Gastroesophageal sphincter (tissue), 4 donors: Measurements from ENCODE around the gene CSRP1. TPM values are rescaled to one million over a fixed set of nuclear protein-coding genes. Genes with fewer than 3 reads are reported as not detected.
A peak's percentile ranks its signal among the peaks of the same experiment; 100 is the strongest.

Experiments used
- ATAC-seq: fragments of 150-250 bp; one replicate; pipeline ENCODE4 v1.9.1; 2016; ENCODE audit warnings: mild to moderate bottlenecking, moderate library complexity
- H3K27ac ChIP-seq, 4 donors: fragments of 200-600 bp; sonication (generic) in 3 of 4; 1 replicate in 3 of 4; 2 replicates in 1 of 4; pipeline ENCODE4 v1.5.1; 2016 to 2019
- H3K27me3 ChIP-seq: fragments of 200-600 bp; sonication (generic); one replicate; pipeline ENCODE4 v1.5.1; 2019
- H3K36me3 ChIP-seq, 2 donors: fragments of 200-600 bp; sonication (generic); one replicate each; pipeline ENCODE4 v1.5.1; 2019; ENCODE audit warnings: control low read depth in 1 of 2
- H3K4me1 ChIP-seq, 3 donors: fragments of 200-600 bp; sonication (generic); 1 replicate in 2 of 3; 2 replicates in 1 of 3; pipeline ENCODE4 v1.5.1; 2016 to 2019; ENCODE audit warnings: control low read depth in 2 of 3
- H3K4me3 ChIP-seq, 2 donors: fragments of 200-600 bp; sonication (generic); one replicate each; pipeline ENCODE4 v1.5.1; 2019; ENCODE audit warnings: mild to moderate bottlenecking in 1 of 2, moderate library complexity in 1 of 2
- H3K9me3 ChIP-seq, 3 donors: fragments of 200-600 bp; sonication (generic); one replicate each; pipeline ENCODE4 v1.5.1; 2017 to 2019; ENCODE audit warnings: control low read depth in 2 of 3
- CTCF ChIP-seq, 4 experiments: fragments of 200-600 bp in 2 of 4; fragments of 450-650 bp in 2 of 4; sonication (generic) in 1 of 4; IDR thresholded peaks; one replicate each; pipeline ENCODE4 v1.5.1; 2017 to 2019; ENCODE audit warnings: antibody characterized with exemption in 4 of 4, mild to moderate bottlenecking in 2 of 4, moderate library complexity in 2 of 4
- EP300 ChIP-seq: sonication (generic); formaldehyde crosslinking; IDR thresholded peaks from one replicate; pipeline ENCODE4 v1.6.1; 2017; ENCODE audit warnings: antibody characterized with exemption, mild to moderate bottlenecking
- POLR2A ChIP-seq, 2 donors: fragments of 450-650 bp; IDR thresholded peaks; one replicate each; pipeline ENCODE4 v1.6.1; 2017; ENCODE audit warnings: antibody characterized with exemption in 2 of 2, mild to moderate bottlenecking in 2 of 2, moderate library complexity in 1 of 2
- POLR2AphosphoS5 ChIP-seq: sonication (generic); formaldehyde crosslinking; IDR thresholded peaks from one replicate; pipeline ENCODE4 v1.6.1; 2017; ENCODE audit warnings: antibody characterized with exemption
- WGBS, 2 donors: methylation state at CpG; one replicate each; pipeline ENCODE4 v1.1.5; 2018; ENCODE audit warnings: low coverage in 1 of 2; 5-methylcytosine and 5-hydroxymethylcytosine counted together
- total RNA-seq, 4 donors: library from RNA; depleted of rRNA; stranded (reverse); fragments of >200 nt; gene quantifications; one replicate each; pipeline ENCODE4 v1.1.0, GENCODE V29; 2016

Gene CSRP1
- total RNA-seq, 4 donors from 2014 or later = 4,484 to 9,179 (median 5,319) TPM

GRCh38 chr1:201513498-201514243, 6.7 kb upstream of the CSRP1 start:
- Histone ChIP-seq H3K27ac (peak overlapping the region in 2 of 4 donors; percentile 97), H3K36me3 (peaks cover 0 to 5% of the 10 kb centered on the region in 2 donors), H3K9me3 (no peaks in the 10 kb centered on the region), H3K4me3 (no peak overlapping the region), H3K4me1 (peaks cover 4 to 39% (median 12%) of the 10 kb centered on the region in 3 donors), H3K27me3 (no peaks in the 10 kb centered on the region)
- TF ChIP-seq POLR2AphosphoS5 (no peak), EP300 (no peak), CTCF (IDR thresholded peaks at IDR 0.05) (no peak), POLR2A (IDR thresholded peaks at IDR 0.05) (no peak)
- ATAC-seq = no peak
- 96 to 100% methylated on average over 2 to 6 of the region's 6 CpGs for WGBS, 2 donors

GRCh38 chr1:201511941-201512539, 5.1 kb upstream of the CSRP1 start:
- no peaks in the 10 kb centered on the region for H3K27me3 ChIP-seq
- H3K9me3 ChIP-seq = no peaks in the 10 kb centered on the region
- peak overlapping the region; percentile 37 to 97 (median 84) for H3K27ac ChIP-seq
- no peak overlapping the region for H3K4me3 ChIP-seq
- ATAC-seq = peak; percentile 54
- H3K4me1 ChIP-seq = peaks cover 10 to 56% (median 24%) of the 10 kb centered on the region in 3 donors
- TF ChIP-seq EP300 (no peak), POLR2AphosphoS5 (no peak), CTCF (IDR thresholded peaks at IDR 0.05) (no peak), POLR2A (IDR thresholded peaks at IDR 0.05) (no peak)
- H3K36me3 ChIP-seq = peaks cover 0 to 5% of the 10 kb centered on the region in 2 donors
- 0 to 6% methylated on average over 1 to 2 of the region's 6 CpGs for WGBS, 2 donors

- no peaks in the 10 kb centered on the region for H3K27me3 ChIP-seq
- no peak overlapping the region for H3K4me3 ChIP-seq
- peak overlapping the region; percentile 37 to 97 (median 84) for H3K27ac ChIP-seq
- peaks cover 0 to 5% of the 10 kb centered on the region in 2 donors for H3K36me3 ChIP-seq
- peaks cover 10 to 57% (median 24%) of the 10 kb centered on the region in 3 donors for H3K4me1 ChIP-seq
- TF ChIP-seq POLR2A (IDR thresholded peaks at IDR 0.05) (no peak), EP300 (no peak), POLR2AphosphoS5 (no peak), CTCF (IDR thresholded peaks at IDR 0.05) (no peak)
- ATAC-seq = no peak
- no peaks in the 10 kb centered on the region for H3K9me3 ChIP-seq
- 68 to 72% methylated on average over 5 to 6 of the region's 6 CpGs for WGBS, 2 donors
Observed at GRCh38 chr1:201511396-201511940, 4.5 kb upstream of the CSRP1 start.

- TF ChIP-seq EP300 = no peak
- no peak for TF ChIP-seq POLR2A (IDR thresholded peaks at IDR 0.05)
- no peak for TF ChIP-seq CTCF (IDR thresholded peaks at IDR 0.05)
- TF ChIP-seq POLR2AphosphoS5 = no peak
- Histone ChIP-seq H3K9me3 (no peaks in the 10 kb centered on the region), H3K4me3 (no peak overlapping the region), H3K27me3 (no peaks in the 10 kb centered on the region), H3K27ac (peak overlapping the region in 3 of 4 donors; percentile 70 to 97 (median 97)), H3K36me3 (peaks cover 0 to 5% of the 10 kb centered on the region in 2 donors), H3K4me1 (peaks cover 10 to 63% (median 24%) of the 10 kb centered on the region in 3 donors)
- WGBS, 2 donors = 100% methylated on average over 1 of the region's 1 CpG
- ATAC-seq = no peak
Observed at GRCh38 chr1:201510734-201511133, 3.8 kb upstream of the CSRP1 start.
